Osteocyte (in vitro differentiated cells): ENCODE measurements around the gene GSTO2. TPM values are rescaled to one million over a fixed set of nuclear protein-coding genes. Genes with fewer than 3 reads are reported as not detected.

Experiments used
- DNase-seq: peaks from one replicate; pipeline ENCODE4 v3.0.0; 2021; ENCODE audit warnings: mixed read lengths; ENCODE audit not compliant: unreplicated experiment; ENCODE audit errors: extremely low spot score
- H3K27ac Mint-ChIP-seq: one replicate; pipeline ENCODE4 v1.8.0; 2021; ENCODE audit warnings: mild to moderate bottlenecking, mixed read lengths; ENCODE audit not compliant: unreplicated experiment
- H3K27me3 Mint-ChIP-seq: one replicate; pipeline ENCODE4 v1.8.0; 2021; ENCODE audit warnings: mixed read lengths; ENCODE audit not compliant: unreplicated experiment
- H3K36me3 Mint-ChIP-seq: one replicate; pipeline ENCODE4 v1.8.0; 2021; ENCODE audit warnings: mixed read lengths; ENCODE audit not compliant: unreplicated experiment
- H3K4me1 Mint-ChIP-seq: one replicate; pipeline ENCODE4 v1.8.0; 2021; ENCODE audit warnings: mixed read lengths; ENCODE audit not compliant: unreplicated experiment
- H3K4me3 Mint-ChIP-seq: one replicate; pipeline ENCODE4 v1.8.0; 2021; ENCODE audit warnings: mild to moderate bottlenecking, moderate library complexity, mixed read lengths; ENCODE audit not compliant: unreplicated experiment
- H3K9me3 Mint-ChIP-seq: one replicate; pipeline ENCODE4 v1.8.0; 2021; ENCODE audit warnings: mixed read lengths; ENCODE audit not compliant: unreplicated experiment
- total RNA-seq: library from RNA; stranded (reverse); gene quantifications from 2 replicates; pipeline ENCODE4 v1.2.1, GENCODE V29; 2021
- TF ChIP-seq, protein P1 (sequence below): fragments of 200-600 bp; sonication (generic); IDR thresholded peaks from 2 replicates; pipeline ENCODE4 v1.5.0; 2021; ENCODE audit warnings: antibody characterized with exemption, mild to moderate bottlenecking, moderate library complexity

Gene GSTO2
- total RNA-seq, 1 donor from 2014 or later = 0.54 TPM

DNA sequence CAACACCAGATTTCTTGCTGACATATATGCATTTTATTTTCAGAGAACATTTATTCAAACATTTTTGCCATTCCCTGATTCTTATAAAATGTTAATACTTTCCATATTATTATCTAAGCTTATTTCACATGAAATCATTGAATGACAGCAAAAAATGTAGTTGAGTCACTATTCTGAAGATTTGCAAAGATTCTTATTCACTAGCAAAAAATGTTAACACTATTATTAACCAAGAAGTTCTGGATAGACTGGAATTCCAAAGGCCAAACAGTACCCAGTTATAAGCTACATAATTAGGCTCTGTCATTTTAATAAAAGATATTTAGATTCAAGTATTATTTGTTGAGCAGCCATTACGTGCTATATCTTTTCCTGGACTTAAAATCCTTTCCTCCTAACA, 4.3 kb downstream of the GSTO2 start:
- no peak overlapping the region for H3K4me3 Mint-ChIP-seq
- H3K36me3 Mint-ChIP-seq = no peaks in the 10 kb centered on the region
- H3K27ac Mint-ChIP-seq = no peak overlapping the region
- TF ChIP-seq, protein P1, sequence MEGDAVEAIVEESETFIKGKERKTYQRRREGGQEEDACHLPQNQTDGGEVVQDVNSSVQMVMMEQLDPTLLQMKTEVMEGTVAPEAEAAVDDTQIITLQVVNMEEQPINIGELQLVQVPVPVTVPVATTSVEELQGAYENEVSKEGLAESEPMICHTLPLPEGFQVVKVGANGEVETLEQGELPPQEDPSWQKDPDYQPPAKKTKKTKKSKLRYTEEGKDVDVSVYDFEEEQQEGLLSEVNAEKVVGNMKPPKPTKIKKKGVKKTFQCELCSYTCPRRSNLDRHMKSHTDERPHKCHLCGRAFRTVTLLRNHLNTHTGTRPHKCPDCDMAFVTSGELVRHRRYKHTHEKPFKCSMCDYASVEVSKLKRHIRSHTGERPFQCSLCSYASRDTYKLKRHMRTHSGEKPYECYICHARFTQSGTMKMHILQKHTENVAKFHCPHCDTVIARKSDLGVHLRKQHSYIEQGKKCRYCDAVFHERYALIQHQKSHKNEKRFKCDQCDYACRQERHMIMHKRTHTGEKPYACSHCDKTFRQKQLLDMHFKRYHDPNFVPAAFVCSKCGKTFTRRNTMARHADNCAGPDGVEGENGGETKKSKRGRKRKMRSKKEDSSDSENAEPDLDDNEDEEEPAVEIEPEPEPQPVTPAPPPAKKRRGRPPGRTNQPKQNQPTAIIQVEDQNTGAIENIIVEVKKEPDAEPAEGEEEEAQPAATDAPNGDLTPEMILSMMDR = no peak
- DNase-seq = no peak
- H3K4me1 Mint-ChIP-seq = peaks cover 7% of the 10 kb centered on the region
- H3K27me3 Mint-ChIP-seq = peaks cover 19% of the 10 kb centered on the region
- no peaks in the 10 kb centered on the region for H3K9me3 Mint-ChIP-seq

DNA sequence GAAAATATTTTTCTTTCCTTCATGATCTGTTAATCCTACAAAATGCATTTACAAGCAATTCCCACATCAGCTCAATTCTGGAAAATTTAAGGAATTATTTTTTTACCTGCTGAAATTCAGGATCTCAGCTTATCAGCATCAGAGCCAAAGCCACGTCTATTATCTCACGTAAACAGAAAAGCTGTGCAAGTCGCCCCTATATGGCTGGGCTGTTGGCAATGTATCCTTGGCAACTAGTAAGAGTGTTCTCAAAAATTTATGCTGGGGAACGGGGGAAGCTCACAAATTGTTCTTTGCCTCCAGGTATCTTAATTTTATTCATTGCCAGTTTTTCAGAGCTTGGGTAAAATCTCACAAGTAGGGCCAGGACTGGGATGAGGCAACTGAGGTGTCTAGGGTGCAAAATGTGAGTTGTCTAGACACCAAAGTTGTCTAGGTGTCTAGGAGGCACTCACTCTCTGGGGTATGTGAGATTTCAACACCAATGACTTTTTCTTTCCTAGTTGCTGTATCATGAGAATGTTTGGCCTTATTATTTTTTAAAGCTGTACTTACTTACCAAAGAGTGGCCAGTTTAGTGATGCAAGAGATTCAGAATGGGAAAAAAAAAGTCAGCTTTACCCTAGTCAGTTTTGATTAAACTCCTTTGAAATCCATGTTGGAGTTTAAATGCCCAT, 5.1 kb downstream of the GSTO2 start:
- Mint-ChIP-seq H3K36me3 (no peaks in the 10 kb centered on the region), H3K27me3 (peaks cover 25% of the 10 kb centered on the region), H3K27ac (no peak overlapping the region), H3K4me3 (no peak overlapping the region), H3K9me3 (no peaks in the 10 kb centered on the region), H3K4me1 (peaks cover 5% of the 10 kb centered on the region)
- TF ChIP-seq, protein P1 = no peak
- no peak for DNase-seq

DNA sequence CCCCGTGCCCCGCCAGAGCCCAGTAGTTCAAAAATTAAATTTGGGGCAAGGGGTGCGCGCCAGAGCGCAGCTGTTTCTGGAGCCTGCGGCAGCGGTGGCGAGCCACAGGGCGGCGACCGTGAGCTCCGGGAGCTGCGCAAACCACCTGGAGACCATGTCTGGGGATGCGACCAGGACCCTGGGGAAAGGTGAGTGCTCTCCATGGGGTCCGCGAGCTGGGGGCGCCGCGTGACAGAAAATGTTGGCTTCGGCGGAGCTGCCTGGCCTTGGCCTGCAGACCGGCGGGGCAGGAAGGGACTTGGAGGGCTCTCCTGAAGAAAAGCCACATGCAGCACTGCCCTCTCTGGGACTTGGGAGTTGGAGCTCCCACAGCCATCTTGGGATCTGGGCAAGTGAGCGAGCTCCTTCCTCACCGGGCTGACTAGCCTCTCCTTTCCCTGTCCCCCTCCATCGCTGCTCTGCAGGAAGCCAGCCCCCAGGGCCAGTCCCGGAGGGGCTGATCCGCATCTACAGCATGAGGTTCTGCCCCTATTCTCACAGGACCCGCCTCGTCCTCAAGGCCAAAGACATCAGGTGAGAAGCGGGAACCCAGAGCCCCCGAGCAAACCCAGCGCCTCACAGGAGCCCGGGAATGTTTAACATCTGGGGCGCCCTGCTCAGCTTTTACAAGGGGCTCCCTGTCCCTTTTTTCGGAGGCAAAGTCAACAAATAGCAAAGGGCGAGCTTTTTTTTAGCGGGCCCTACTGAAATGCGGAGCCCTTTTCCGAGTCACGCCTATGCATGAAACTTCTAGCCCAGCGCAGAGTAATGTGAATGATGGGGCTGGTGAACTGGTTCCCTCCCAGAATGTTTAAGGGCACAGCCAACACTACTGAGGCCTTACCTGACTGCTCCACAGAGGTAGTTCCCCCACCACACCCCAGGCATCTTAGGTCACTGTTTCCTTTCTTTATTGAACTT, 6.1 kb downstream of the GSTO2 start:
- H3K27me3 Mint-ChIP-seq = peaks cover 31% of the 10 kb centered on the region
- no peaks in the 10 kb centered on the region for H3K4me1 Mint-ChIP-seq
- no peaks in the 10 kb centered on the region for H3K9me3 Mint-ChIP-seq
- no peaks in the 10 kb centered on the region for H3K36me3 Mint-ChIP-seq
- DNase-seq = no peak
- TF ChIP-seq, protein P1 = peak; percentile 67
- H3K27ac Mint-ChIP-seq = no peak overlapping the region
- H3K4me3 Mint-ChIP-seq = no peak overlapping the region

DNA sequence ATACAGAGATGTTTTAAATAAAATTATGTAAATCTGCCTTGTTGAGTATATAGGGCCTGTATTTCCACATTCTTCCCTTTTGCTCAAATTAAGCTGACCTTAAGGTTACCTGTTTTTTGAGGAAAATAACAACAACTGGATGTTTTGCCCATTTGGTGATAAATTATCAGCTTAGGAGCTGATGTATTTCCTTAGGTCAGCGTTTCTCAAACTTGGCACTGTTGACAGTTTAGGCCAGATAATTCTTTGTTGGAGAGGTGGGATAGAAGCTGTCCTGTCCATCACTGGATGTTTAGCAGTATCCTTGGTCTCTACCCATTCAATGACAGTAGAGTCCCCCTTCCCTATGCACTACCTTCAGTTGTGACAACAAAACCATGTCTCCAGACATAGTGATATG, 7.2 kb downstream of the GSTO2 start:
- no peaks in the 10 kb centered on the region for H3K36me3 Mint-ChIP-seq
- no peaks in the 10 kb centered on the region for H3K4me1 Mint-ChIP-seq
- H3K27ac Mint-ChIP-seq = no peak overlapping the region
- no peak for DNase-seq
- H3K27me3 Mint-ChIP-seq = peaks cover 36% of the 10 kb centered on the region
- TF ChIP-seq, protein P1 = no peak
- H3K9me3 Mint-ChIP-seq = no peaks in the 10 kb centered on the region
- H3K4me3 Mint-ChIP-seq = no peak overlapping the region

DNA sequence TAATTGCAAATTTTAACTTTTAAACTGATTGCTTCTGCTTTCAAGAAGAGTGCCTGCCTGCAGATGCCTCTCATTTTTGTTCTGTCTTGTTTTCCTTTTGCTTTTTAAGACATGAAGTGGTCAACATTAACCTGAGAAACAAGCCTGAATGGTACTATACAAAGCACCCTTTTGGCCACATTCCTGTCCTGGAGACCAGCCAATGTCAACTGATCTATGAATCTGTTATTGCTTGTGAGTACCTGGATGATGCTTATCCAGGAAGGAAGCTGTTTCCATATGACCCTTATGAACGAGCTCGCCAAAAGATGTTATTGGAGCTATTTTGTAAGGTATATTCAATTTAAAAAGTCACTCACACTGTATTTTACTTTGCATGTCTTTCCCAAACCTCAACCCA, 8.8 kb downstream of the GSTO2 start:
- no peak for DNase-seq
- no peaks in the 10 kb centered on the region for H3K36me3 Mint-ChIP-seq
- TF ChIP-seq, protein P1 = no peak
- peaks cover 50% of the 10 kb centered on the region for H3K27me3 Mint-ChIP-seq
- no peaks in the 10 kb centered on the region for H3K4me1 Mint-ChIP-seq
- H3K27ac Mint-ChIP-seq = no peak overlapping the region
- no peaks in the 10 kb centered on the region for H3K9me3 Mint-ChIP-seq
- no peak overlapping the region for H3K4me3 Mint-ChIP-seq
